Thyroid gland (tissue), 4 donors: ENCODE measurements around the gene C3orf80.

Source experiments
- CTCF ChIP-seq, 6 experiments: fragments of 200-600 bp in 3 of 6; fragments of 450-650 bp in 3 of 6; sonication (generic) in 3 of 6; IDR thresholded peaks; one replicate each; pipeline ENCODE4 v1.5.1; 2016 to 2019; ENCODE audit warnings: antibody characterized with exemption in 6 of 6, mild to moderate bottlenecking in 2 of 6, inconsistent platforms in 1 of 6, moderate library complexity in 1 of 6
- POLR2A ChIP-seq, 2 donors: fragments of 450-650 bp; IDR thresholded peaks; one replicate each; pipeline ENCODE4 v1.6.1; 2017; ENCODE audit warnings: antibody characterized with exemption in 2 of 2, mild to moderate bottlenecking in 2 of 2, moderate library complexity in 1 of 2

- TF ChIP-seq CTCF (IDR thresholded peaks at IDR 0.05) (no peak), POLR2A (IDR thresholded peaks at IDR 0.05) (no peak)
These were observed 966 bp upstream of the C3orf80 start for GRCh38 chr3:160224256-160224655.
